Lung (tissue), 12 donors: ENCODE measurements around the gene TBC1D2. TPM values are rescaled to one million over a fixed set of nuclear protein-coding genes. Genes with fewer than 3 reads are reported as not detected.

Source experiments
- ATAC-seq: fragments of 200-7000 bp; cut with Tn5 transposase; one replicate; pipeline ENCODE4 v1.9.1; 2020; ENCODE audit warnings: moderate number of reproducible peaks; ENCODE audit not compliant: insufficient read depth, low FRiP score
- DNase-seq, 3 donors: peaks; one replicate each; pipeline ENCODE4 v3.0.0-alpha.2; 2013 to 2017
- H3K27ac ChIP-seq, 2 donors: one replicate each; pipeline ENCODE4 v1.5.1; 2013; ENCODE audit warnings: mild to moderate bottlenecking in 2 of 2, moderate library complexity in 2 of 2, control low read depth in 1 of 2, inconsistent platforms in 1 of 2, low read depth in 1 of 2, low read length in 1 of 2
- H3K27me3 ChIP-seq, 3 donors: one replicate each; pipeline ENCODE4 v1.5.1; 2013; ENCODE audit warnings: low read length in 2 of 3; ENCODE audit not compliant: control insufficient read depth in 3 of 3, insufficient read depth in 3 of 3
- H3K36me3 ChIP-seq, 4 donors: one replicate each; pipeline ENCODE4 v1.5.1; 2013; ENCODE audit warnings: low read length in 4 of 4, mild to moderate bottlenecking in 1 of 4, moderate library complexity in 1 of 4; ENCODE audit not compliant: control insufficient read depth in 4 of 4, insufficient read depth in 4 of 4
- H3K4me1 ChIP-seq, 5 donors: one replicate each; pipeline ENCODE4 v1.5.1; 2013; ENCODE audit warnings: low read length in 5 of 5, mild to moderate bottlenecking in 2 of 5, moderate library complexity in 1 of 5; ENCODE audit not compliant: control insufficient read depth in 5 of 5, insufficient read depth in 5 of 5
- H3K4me3 ChIP-seq: one replicate; pipeline ENCODE4 v1.5.1; 2013; ENCODE audit warnings: mild to moderate bottlenecking, control low read depth, moderate library complexity
- H3K9ac ChIP-seq, 2 donors: one replicate each; pipeline ENCODE4 v1.5.1; 2013; ENCODE audit warnings: low read length in 2 of 2, control low read depth in 1 of 2; ENCODE audit not compliant: insufficient read depth in 1 of 2
- H3K9me3 ChIP-seq, 4 donors: one replicate each; pipeline ENCODE4 v1.5.1; 2013; ENCODE audit warnings: low read length in 3 of 4, mild to moderate bottlenecking in 1 of 4, moderate library complexity in 1 of 4; ENCODE audit not compliant: control insufficient read depth in 4 of 4, insufficient read depth in 3 of 4
- CTCF ChIP-seq: IDR thresholded peaks from 2 replicates; pipeline ENCODE4 v1.5.1; 2012; ENCODE audit warnings: mild to moderate bottlenecking; ENCODE audit errors: control extremely low read depth, extremely low read depth
- WGBS, 2 donors: extraction: QIAGEN DNeasy Blood & Tissue Kit; methylation state at CpG; one replicate each; pipeline ENCODE4 v1.1.7; 2013; 5-methylcytosine and 5-hydroxymethylcytosine counted together
- polyA plus RNA-seq, 2 donors: library from polyadenylated mRNA; stranded (reverse); fragments of 200-250 nt; gene quantifications; one replicate each; pipeline ENCODE4 v1.2.1, GENCODE V29; 2013
- total RNA-seq, 2 donors: library from RNA; depleted of rRNA in 1 of 2; stranded (reverse); fragments of >200 nt in 1 of 2; gene quantifications; one replicate each; pipeline ENCODE4 v1.2.1, GENCODE V29; 2014 to 2021
- donor health status: control.
- donor health status: control.
- donor health status: Bipolar disorder and iron deficiency.
- donor health status: healthy.
- donor health status: DM: yes; HTN: yes; CAD: no.

TBC1D2 gene
- total and polyA plus RNA-seq, 4 donors = 31.3 to 73.0 (median 56.1) TPM

GRCh38 chr9:98202252-98202651 is 53.2 kb downstream of the TBC1D2 start:
- TF ChIP-seq CTCF = no peak
- no peaks in the 10 kb centered on the region for H3K4me1 ChIP-seq
- ATAC-seq (no peak), DNase-seq (no peak)
- no peaks in the 10 kb centered on the region for H3K27me3 ChIP-seq
- no peak overlapping the region for H3K4me3 ChIP-seq
- H3K9ac ChIP-seq = no peak overlapping the region
- 69 to 77% methylated on average over 5 of the region's 5 CpGs for WGBS, 2 donors
- no peaks in the 10 kb centered on the region for H3K9me3 ChIP-seq
- peaks cover 0 to 40% (median 0%) of the 10 kb centered on the region in 4 donors for H3K36me3 ChIP-seq
- no peak overlapping the region for H3K27ac ChIP-seq

GRCh38 chr9:98201749-98202148 is 53.7 kb downstream of the TBC1D2 start:
- WGBS, 2 donors = 95 to 96% methylated on average over 7 of the region's 7 CpGs
- no peak overlapping the region for H3K27ac ChIP-seq
- H3K27me3 ChIP-seq = no peaks in the 10 kb centered on the region
- H3K9me3 ChIP-seq = no peaks in the 10 kb centered on the region
- H3K9ac ChIP-seq = peak overlapping the region in 1 of 2 donors; percentile 25
- H3K4me1 ChIP-seq = no peaks in the 10 kb centered on the region
- H3K4me3 ChIP-seq = no peak overlapping the region
- no peak for DNase-seq
- no peak for TF ChIP-seq CTCF
- ATAC-seq = no peak
- H3K36me3 ChIP-seq = peaks cover 0 to 40% (median 0%) of the 10 kb centered on the region in 4 donors

- 84 to 85% methylated on average over 6 of the region's 6 CpGs for WGBS, 2 donors
- no peak for TF ChIP-seq CTCF
- Histone ChIP-seq H3K27ac (no peak overlapping the region), H3K4me1 (no peaks in the 10 kb centered on the region), H3K9me3 (no peaks in the 10 kb centered on the region), H3K27me3 (no peaks in the 10 kb centered on the region), H3K9ac (peak overlapping the region in 1 of 2 donors; percentile 25), H3K36me3 (peaks cover 0 to 36% (median 0%) of the 10 kb centered on the region in 4 donors), H3K4me3 (no peak overlapping the region)
- DNase-seq (no peak), ATAC-seq (no peak)
These were observed 54.3 kb downstream of the TBC1D2 start for GRCh38 chr9:98201102-98201501.

- H3K27ac ChIP-seq = no peak overlapping the region
- TF ChIP-seq CTCF = no peak
- DNase-seq (no peak), ATAC-seq (no peak)
- no peaks in the 10 kb centered on the region for H3K4me1 ChIP-seq
- peaks cover 0 to 35% (median 0%) of the 10 kb centered on the region in 4 donors for H3K36me3 ChIP-seq
- no peak overlapping the region for H3K9ac ChIP-seq
- H3K27me3 ChIP-seq = no peaks in the 10 kb centered on the region
- no peaks in the 10 kb centered on the region for H3K9me3 ChIP-seq
- no peak overlapping the region for H3K4me3 ChIP-seq
- whole genome bisulfite sequencing, 2 donors = 92 to 94% methylated on average over 15 to 20 of the region's 20 CpGs
These were observed 55.9 kb downstream of the TBC1D2 start for GRCh38 chr9:98199388-98200033.
